SU-DHL-6 (cell line): ENCODE results near the gene TM9SF4.
A peak's percentile ranks its signal among the peaks of the same experiment; 100 is the strongest.

Experiments used
- H2AFZ ChIP-seq: fragments of 200-600 bp; sonication (generic); 2 replicates; pipeline ENCODE4 v1.6.1; 2014; ENCODE audit warnings: low read depth, mild to moderate bottlenecking, moderate library complexity, mixed read lengths, antibody characterized with exemption, low read length; ENCODE audit not compliant: severe bottlenecking
- H3F3A ChIP-seq: fragments of 200-600 bp; shearing (Covaris generic); 2 replicates; pipeline ENCODE4 v1.6.0; 2016; ENCODE audit warnings: antibody characterized with exemption, mild to moderate bottlenecking; ENCODE audit not compliant: insufficient read depth
- H3K27ac ChIP-seq: fragments of 200-600 bp; sonication (generic); 2 replicates; pipeline ENCODE4 v1.5.1; 2016; ENCODE audit warnings: low read depth, mild to moderate bottlenecking, low read length, moderate library complexity, mixed read lengths
- H3K27me3 ChIP-seq: fragments of 200-600 bp; sonication (generic), shearing (Covaris generic); 2 replicates; pipeline ENCODE4 v1.6.0; 2014; ENCODE audit warnings: mild to moderate bottlenecking, low read length
- H3K36me3 ChIP-seq: fragments of 200-600 bp; sonication (generic); 2 replicates; pipeline ENCODE4 v1.6.1; 2014; ENCODE audit warnings: mild to moderate bottlenecking, low read length, mixed read lengths
- H3K4me2 ChIP-seq: fragments of 300-600, 200-600 bp; shearing (Covaris generic), sonication (generic); 2 replicates; pipeline ENCODE4 v1.6.0; 2014; ENCODE audit warnings: low read length, low read depth, mild to moderate bottlenecking; ENCODE audit not compliant: poor library complexity, severe bottlenecking
- H3K4me3 ChIP-seq: fragments of 200-600 bp; sonication (generic); 2 replicates; pipeline ENCODE4 v1.5.1; 2014; ENCODE audit warnings: antibody characterized with exemption, low read length, mild to moderate bottlenecking, mixed read lengths; ENCODE audit not compliant: insufficient read depth, poor library complexity, severe bottlenecking
- H3K79me2 ChIP-seq: fragments of 200-600 bp; sonication (generic); 2 replicates; pipeline ENCODE4 v1.6.1; 2014; ENCODE audit warnings: mild to moderate bottlenecking, low read length, moderate library complexity; ENCODE audit not compliant: insufficient read depth
- H3K9ac ChIP-seq: fragments of 200-600 bp; sonication (generic); 2 replicates; pipeline ENCODE4 v1.7.0; 2014; ENCODE audit warnings: mild to moderate bottlenecking, low read length
- H3K9me2 ChIP-seq: fragments of 200-600 bp; sonication (generic); replicated peaks from 2 replicates; pipeline ENCODE4 v1.6.1; 2014; ENCODE audit warnings: low read length; ENCODE audit not compliant: insufficient read depth
- H3K9me3 ChIP-seq: fragments of 200-600 bp; sonication (generic); 2 replicates; pipeline ENCODE4 v1.6.1; 2014; ENCODE audit warnings: low read length, mixed read lengths; ENCODE audit not compliant: insufficient read depth
- H4K20me1 ChIP-seq: fragments of 200-600 bp; sonication (generic); 2 replicates; pipeline ENCODE4 v1.6.1; 2014; ENCODE audit warnings: low read depth, mild to moderate bottlenecking, antibody characterized with exemption, low read length, moderate library complexity, mixed read lengths
- EZH2phosphoT487 ChIP-seq: fragments of 200-600 bp; sonication (generic), shearing (Covaris generic); conservative IDR thresholded peaks from 2 replicates; pipeline ENCODE4 v1.6.1; 2018; ENCODE audit warnings: mild to moderate bottlenecking, antibody characterized with exemption, low read length, moderate library complexity, mixed read lengths
- TF ChIP-seq, protein P1 (sequence below): fragments of 200-600 bp; sonication (generic); IDR thresholded peaks from one replicate; pipeline ENCODE4 v1.5.1; 2017; ENCODE audit warnings: antibody characterized with exemption, mild to moderate bottlenecking, low read length, moderate library complexity; ENCODE audit not compliant: insufficient read depth, poor library complexity, severe bottlenecking

Gene TM9SF4

DNA sequence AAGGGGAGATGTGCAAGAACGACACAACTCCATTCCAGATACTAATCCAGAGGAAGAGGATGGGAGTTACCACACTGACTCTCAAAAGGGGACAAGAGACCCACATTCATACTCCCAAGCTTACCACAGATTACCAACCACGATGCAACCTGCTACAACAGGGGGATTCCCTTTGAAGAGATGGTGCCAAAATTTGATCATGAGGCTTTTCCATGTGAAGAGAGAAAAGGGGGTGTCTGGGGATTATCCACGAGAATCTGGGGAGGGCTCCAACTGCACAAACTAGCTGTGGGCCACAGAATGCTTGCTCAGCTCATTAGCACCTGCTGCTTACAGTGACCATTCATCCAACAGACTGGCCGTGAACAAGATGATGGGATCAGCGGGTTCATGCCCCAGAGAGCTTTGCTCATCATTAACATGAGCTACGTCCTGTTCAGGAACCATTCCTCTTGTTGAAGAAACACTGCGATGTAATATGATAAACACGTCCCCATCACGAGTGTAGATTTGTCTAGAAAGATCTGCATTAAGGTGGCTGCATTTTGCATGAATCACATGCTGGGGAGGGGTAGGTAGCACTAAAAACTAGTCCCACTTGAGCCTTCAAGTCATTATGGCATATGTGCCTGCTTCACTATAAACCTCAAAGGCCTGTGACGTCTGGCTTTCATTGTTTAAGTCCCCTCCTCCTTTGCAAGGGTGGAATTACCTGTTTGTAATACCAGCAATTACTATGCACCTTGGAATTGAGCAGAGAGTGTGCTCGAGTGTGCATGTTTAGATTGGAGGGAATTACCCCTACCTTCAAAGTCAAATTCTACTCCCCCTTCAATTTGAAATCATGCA lies 94.1 kb downstream of the TM9SF4 start:
- H3F3A ChIP-seq = 0 out of 2 replicates have a peak, but pooled peaks cover 9% of the 10 kb centered on the region
- H4K20me1 ChIP-seq = peaks cover 9% of the 10 kb centered on the region; the same call in 1 of the 2 replicates
- H3K27ac ChIP-seq = no peak overlapping the region
- H3K4me2 ChIP-seq = no peak overlapping the region
- H3K79me2 ChIP-seq = peaks cover 84% of the 10 kb centered on the region
- peaks cover 3% of the 10 kb centered on the region; the same call in 1 of the 2 replicates for H3K36me3 ChIP-seq
- H3K27me3 ChIP-seq = no peaks in the 10 kb centered on the region
- H2AFZ ChIP-seq = no peak overlapping the region
- H3K9me2 ChIP-seq = no peaks in the 10 kb centered on the region
- H3K9me3 ChIP-seq = no peaks in the 10 kb centered on the region
- no peak overlapping the region for H3K9ac ChIP-seq
- TF ChIP-seq EZH2phosphoT487 = no peak
- TF ChIP-seq, protein P1, sequence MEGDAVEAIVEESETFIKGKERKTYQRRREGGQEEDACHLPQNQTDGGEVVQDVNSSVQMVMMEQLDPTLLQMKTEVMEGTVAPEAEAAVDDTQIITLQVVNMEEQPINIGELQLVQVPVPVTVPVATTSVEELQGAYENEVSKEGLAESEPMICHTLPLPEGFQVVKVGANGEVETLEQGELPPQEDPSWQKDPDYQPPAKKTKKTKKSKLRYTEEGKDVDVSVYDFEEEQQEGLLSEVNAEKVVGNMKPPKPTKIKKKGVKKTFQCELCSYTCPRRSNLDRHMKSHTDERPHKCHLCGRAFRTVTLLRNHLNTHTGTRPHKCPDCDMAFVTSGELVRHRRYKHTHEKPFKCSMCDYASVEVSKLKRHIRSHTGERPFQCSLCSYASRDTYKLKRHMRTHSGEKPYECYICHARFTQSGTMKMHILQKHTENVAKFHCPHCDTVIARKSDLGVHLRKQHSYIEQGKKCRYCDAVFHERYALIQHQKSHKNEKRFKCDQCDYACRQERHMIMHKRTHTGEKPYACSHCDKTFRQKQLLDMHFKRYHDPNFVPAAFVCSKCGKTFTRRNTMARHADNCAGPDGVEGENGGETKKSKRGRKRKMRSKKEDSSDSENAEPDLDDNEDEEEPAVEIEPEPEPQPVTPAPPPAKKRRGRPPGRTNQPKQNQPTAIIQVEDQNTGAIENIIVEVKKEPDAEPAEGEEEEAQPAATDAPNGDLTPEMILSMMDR = no peak
- H3K4me3 ChIP-seq = no peak overlapping the region

DNA sequence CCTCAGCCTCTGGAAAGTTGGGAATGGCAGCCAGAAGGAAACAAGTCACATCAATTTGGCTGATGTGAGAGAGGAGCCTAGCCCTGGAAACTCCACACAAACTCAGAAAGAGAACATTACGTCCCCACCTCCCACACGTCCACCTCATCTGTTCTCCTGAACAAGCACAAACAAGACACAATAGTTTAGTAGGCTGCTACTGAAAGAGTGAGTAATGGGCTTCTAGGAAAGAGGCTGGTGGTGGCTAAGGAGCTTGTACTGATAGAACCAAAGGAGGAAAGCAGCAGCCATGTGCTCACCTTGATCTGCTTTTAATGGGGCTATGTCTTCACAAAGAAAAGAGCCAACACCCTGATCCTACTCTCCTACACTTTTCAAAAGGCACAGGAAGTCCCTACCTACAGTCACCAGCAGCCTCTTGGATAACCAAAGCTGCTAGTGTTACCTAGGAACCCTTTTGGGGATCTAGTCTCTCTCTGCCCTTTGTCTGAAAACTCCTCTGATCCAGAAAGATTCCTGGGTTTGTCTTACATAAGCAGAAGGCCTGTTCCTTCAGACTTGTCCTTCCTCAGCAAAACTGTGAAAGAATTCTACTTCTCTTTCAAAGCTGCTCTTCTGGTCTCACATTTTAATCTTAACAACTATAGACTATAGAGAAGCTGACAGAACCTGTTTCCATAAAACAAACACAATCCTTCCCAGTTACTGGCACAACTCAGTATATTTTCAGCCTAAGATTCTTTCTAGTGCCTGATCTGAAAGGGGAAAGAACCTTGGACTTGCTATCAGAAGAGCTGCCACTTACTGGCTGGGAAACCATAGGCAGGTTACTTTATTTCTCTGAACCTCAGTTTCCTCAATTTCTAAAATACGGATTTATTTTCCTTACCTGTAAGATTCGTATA lies 94.9 kb downstream of the TM9SF4 start:
- no peak for TF ChIP-seq EZH2phosphoT487
- TF ChIP-seq, protein P1 = no peak
- H3K36me3 ChIP-seq = 0 out of 2 replicates have a peak, but pooled peaks cover 3% of the 10 kb centered on the region

DNA sequence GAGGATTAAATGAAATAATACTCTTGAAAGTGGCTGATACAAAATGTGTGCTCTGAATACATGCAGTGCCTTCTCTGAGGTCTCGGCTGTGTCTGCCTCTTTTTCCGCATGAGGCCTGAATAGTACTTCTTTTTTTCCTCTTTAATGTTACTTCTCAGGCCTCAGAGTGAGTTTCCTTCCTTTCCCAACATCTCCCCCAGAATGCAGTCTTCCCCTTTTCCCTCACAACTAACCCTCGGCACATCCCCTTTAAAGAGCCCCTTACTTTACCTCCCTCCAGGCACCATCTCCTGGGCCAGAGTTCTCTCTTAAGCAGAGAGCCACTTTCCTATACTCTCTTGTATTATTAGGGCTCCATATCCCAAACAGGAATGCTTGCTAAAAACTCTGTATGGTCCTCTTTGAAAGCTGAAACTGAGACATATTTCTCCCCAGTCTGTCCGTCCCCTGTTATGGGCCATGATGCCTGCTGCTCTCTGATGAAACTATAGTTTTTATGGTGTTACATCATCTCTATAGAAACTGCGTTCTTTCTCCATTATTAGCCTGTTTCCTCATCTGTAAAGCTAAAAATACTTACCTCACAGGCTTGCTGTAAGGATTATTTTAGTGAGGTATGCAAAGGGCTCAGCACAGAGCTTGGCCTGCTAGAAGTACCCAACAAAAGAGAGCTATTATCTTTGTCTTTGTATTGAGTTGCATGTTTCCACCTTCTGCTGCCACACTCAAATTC lies 95.8 kb downstream of the TM9SF4 start:
- Histone ChIP-seq H3K4me2 (peak overlapping the region; percentile 89), H3K9me2 (no peaks in the 10 kb centered on the region), H3K9ac (peak overlapping the region; percentile 90), H3K27me3 (no peaks in the 10 kb centered on the region), H2AFZ (no peak overlapping the region), H3K9me3 (no peaks in the 10 kb centered on the region), H3K79me2 (peaks cover 93% of the 10 kb centered on the region), H3F3A (peaks cover 9% of the 10 kb centered on the region; the same call in 1 of the 2 replicates), H4K20me1 (peaks cover 9% of the 10 kb centered on the region; the same call in 1 of the 2 replicates), H3K27ac (peak overlapping the region; percentile 60), H3K36me3 (peaks cover 2% of the 10 kb centered on the region; the same call in 1 of the 2 replicates), H3K4me3 (peak overlapping the region; percentile 93)
- TF ChIP-seq EZH2phosphoT487 = no peak
- TF ChIP-seq, protein P1 = no peak

More for the DNA sequence above, 94.9 kb downstream of the TM9SF4 start:
- Histone ChIP-seq H3K4me2 (peak overlapping the region; percentile 89), H2AFZ (no peak overlapping the region), H3K9me2 (no peaks in the 10 kb centered on the region), H4K20me1 (peaks cover 9% of the 10 kb centered on the region; the same call in 1 of the 2 replicates), H3F3A (peaks cover 9% of the 10 kb centered on the region; the same call in 1 of the 2 replicates), H3K27ac (peak overlapping the region; percentile 60; the same call in 1 of the 2 replicates), H3K27me3 (no peaks in the 10 kb centered on the region), H3K79me2 (peaks cover 86% of the 10 kb centered on the region), H3K9me3 (no peaks in the 10 kb centered on the region), H3K9ac (peak overlapping the region; percentile 90; the same call in 1 of the 2 replicates), H3K4me3 (no peak overlapping the region)
